Activated T-helper 1 cell treated with anti-CD3 and anti-CD28 coated beads, Interleukin-12 subunit alpha, Interleukin-12 subunit beta, Interleukin-2, Interleukin-4 antibody, amounts not matched to agents 30 ng/mL and 10 ng/mL and 1 ng/mL, durations not matched to agents 14 hours and 24 hours and 36 hours (primary cell): ENCODE data around the gene LPCAT3. TPM values are rescaled to one million over a fixed set of nuclear protein-coding genes. Genes with fewer than 3 reads are reported as not detected.

Experiments used
- DNase-seq: peaks from one replicate; pipeline ENCODE4 v3.0.0; 2021; ENCODE audit warnings: low spot score
- H3K27ac Mint-ChIP-seq: one replicate; pipeline ENCODE4 v1.8.0; 2021; ENCODE audit warnings: mild to moderate bottlenecking, mixed read lengths
- H3K27me3 Mint-ChIP-seq: one replicate; pipeline ENCODE4 v1.8.0; 2022; ENCODE audit warnings: mild to moderate bottlenecking, moderate library complexity, mixed read lengths; ENCODE audit not compliant: insufficient read depth
- H3K36me3 Mint-ChIP-seq: one replicate; pipeline ENCODE4 v1.8.0; 2021; ENCODE audit warnings: low read depth, mixed read lengths
- H3K4me1 Mint-ChIP-seq: one replicate; pipeline ENCODE4 v1.8.0; 2021; ENCODE audit warnings: low read depth, mixed read lengths
- H3K4me3 Mint-ChIP-seq: one replicate; pipeline ENCODE4 v1.8.0; 2021; ENCODE audit warnings: mild to moderate bottlenecking, moderate library complexity, mixed read lengths
- H3K9me3 Mint-ChIP-seq: one replicate; pipeline ENCODE4 v1.8.0; 2021; ENCODE audit warnings: mixed read lengths
- intact Hi-C: fragments of 100-400 bp; cut with micrococcal nuclease; formaldehyde crosslinking; loops from one replicate; pipeline ENCODE4 v1.15.1; 2024
- total RNA-seq: library from RNA; stranded (reverse); gene quantifications from 2 replicates; pipeline ENCODE4 v1.2.3, GENCODE V29; 2022

LPCAT3 gene
- total RNA-seq, 1 donor from 2014 or later: 30.0 TPM

DNA sequence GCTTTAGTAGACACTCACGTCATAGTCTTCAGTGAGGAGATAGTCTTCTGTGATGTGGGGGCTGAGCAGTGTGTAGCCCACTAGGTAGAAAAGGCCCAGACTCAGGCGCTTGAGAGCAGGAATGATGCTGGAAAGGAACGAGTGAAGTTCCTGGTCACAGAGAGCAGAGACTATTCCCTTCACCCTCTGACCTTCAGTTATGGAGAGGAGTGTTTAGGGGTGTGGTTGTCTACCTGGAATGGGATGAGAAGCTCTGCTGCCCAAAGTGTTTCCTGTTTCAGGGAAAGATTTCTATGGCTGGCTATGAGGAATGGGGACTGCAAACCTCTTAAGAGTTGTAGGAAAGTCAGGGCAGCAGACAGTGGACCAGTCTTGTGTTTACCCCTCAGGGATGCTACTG lies 38.8 kb downstream of the LPCAT3 start:
- Mint-ChIP-seq H3K27ac (no peak overlapping the region), H3K36me3 (peaks cover 54% of the 10 kb centered on the region), H3K4me1 (no peaks in the 10 kb centered on the region), H3K27me3 (no peaks in the 10 kb centered on the region), H3K9me3 (no peaks in the 10 kb centered on the region), H3K4me3 (no peak overlapping the region)
- no peak for DNase-seq
- intact Hi-C loops: no loop called here

DNA sequence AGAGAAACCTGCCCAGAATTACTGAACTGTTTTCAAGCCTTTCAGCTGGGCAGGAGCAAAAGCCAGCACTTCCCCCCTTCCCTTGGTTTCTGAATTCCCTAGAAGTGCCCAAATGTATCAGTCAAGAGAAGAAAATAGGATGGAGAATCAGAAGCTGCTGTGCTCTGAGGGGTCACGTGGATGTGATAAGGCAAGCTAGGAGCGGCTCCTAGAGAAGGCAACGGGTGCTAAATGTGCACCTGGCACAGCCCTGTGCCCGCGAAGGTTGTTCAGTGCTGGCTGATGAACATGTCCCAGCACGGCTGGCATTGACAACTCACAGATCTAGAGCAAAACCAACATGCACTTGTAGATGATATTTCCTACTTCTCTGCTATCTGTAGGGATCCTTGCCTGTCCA lies 39.3 kb downstream of the LPCAT3 start:
- Mint-ChIP-seq H3K36me3 (peaks cover 56% of the 10 kb centered on the region), H3K9me3 (no peaks in the 10 kb centered on the region), H3K4me1 (peaks cover 1% of the 10 kb centered on the region), H3K27ac (peak overlapping the region; percentile 13), H3K27me3 (no peaks in the 10 kb centered on the region), H3K4me3 (no peak overlapping the region)
- intact Hi-C loops: no loop called here
- DNase-seq: no peak

DNA sequence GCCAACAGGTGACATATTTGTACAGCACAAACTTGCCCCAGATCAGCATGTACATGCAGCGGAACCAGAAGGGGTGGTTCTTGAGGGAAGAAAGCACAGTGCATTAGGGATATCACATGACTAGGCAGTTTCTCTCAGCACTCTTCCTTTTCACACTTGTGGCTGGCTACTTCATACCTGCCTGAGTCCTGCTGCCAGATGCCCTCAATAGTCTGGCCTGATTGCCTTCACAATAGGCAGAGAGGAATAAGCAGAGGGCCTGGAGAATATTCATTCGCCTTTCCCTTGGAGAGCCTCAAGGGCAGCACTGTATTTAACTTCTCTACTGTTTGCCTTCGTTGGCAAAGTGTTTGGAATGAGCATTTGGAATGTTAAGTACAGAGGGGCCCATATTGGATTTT lies 39.7 kb downstream of the LPCAT3 start:
- H3K27me3 Mint-ChIP-seq: no peaks in the 10 kb centered on the region
- intact Hi-C loops: no loop called here
- H3K4me3 Mint-ChIP-seq: no peak overlapping the region
- peak overlapping the region; percentile 13 for H3K27ac Mint-ChIP-seq
- H3K36me3 Mint-ChIP-seq: peaks cover 57% of the 10 kb centered on the region
- peaks cover 6% of the 10 kb centered on the region for H3K4me1 Mint-ChIP-seq
- no peak for DNase-seq
- H3K9me3 Mint-ChIP-seq: no peaks in the 10 kb centered on the region

DNA sequence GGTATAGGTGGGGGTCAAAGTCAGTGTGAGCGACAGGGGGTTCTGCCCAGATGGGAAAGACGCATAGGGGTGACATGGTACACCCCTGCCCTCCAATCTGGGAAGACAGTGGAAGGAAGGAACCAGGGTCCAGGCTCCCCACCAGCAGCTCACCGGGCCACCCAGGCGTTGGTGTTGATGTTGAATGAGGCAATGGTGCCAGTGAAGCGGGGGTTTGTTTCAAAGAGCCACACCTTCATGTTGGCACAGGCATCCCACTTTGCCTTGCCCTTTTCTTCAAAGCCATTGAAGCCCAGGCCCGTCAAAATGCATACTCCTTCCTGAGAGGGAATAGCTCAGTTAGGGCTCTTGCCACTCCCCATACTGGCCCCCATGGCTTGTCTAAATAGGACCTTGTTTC lies 40.1 kb downstream of the LPCAT3 start:
- H3K27me3 Mint-ChIP-seq: no peaks in the 10 kb centered on the region
- H3K4me3 Mint-ChIP-seq: no peak overlapping the region
- intact Hi-C loops: no loop called here
- no peak for DNase-seq
- no peaks in the 10 kb centered on the region for H3K9me3 Mint-ChIP-seq
- H3K4me1 Mint-ChIP-seq: peaks cover 7% of the 10 kb centered on the region
- peaks cover 57% of the 10 kb centered on the region for H3K36me3 Mint-ChIP-seq
- no peak overlapping the region for H3K27ac Mint-ChIP-seq

DNA sequence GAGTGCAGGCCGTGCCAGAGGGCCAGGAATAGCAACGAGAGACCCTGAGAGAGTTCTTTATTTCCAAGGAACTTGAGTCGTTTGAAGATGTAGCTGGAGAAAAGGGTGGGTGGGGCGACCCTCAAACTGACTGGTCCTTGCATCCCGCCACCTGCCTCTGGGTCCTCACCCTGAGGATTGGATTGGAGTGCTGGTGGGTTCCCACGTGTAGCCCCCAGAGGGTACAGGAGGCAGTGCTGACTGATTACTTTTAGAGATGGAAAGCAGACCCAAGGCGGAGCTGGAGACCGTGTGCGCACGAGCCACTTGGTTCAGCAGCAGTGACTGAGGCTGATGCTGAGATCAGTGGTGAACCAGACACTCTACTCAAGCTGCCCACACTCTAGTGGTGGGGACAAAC lies 40.6 kb downstream of the LPCAT3 start:
- no peaks in the 10 kb centered on the region for H3K9me3 Mint-ChIP-seq
- H3K4me3 Mint-ChIP-seq: no peak overlapping the region
- H3K27me3 Mint-ChIP-seq: no peaks in the 10 kb centered on the region
- peaks cover 12% of the 10 kb centered on the region for H3K4me1 Mint-ChIP-seq
- no peak for DNase-seq
- no peak overlapping the region for H3K27ac Mint-ChIP-seq
- peaks cover 53% of the 10 kb centered on the region for H3K36me3 Mint-ChIP-seq
- intact Hi-C loops: no loop called here

DNA sequence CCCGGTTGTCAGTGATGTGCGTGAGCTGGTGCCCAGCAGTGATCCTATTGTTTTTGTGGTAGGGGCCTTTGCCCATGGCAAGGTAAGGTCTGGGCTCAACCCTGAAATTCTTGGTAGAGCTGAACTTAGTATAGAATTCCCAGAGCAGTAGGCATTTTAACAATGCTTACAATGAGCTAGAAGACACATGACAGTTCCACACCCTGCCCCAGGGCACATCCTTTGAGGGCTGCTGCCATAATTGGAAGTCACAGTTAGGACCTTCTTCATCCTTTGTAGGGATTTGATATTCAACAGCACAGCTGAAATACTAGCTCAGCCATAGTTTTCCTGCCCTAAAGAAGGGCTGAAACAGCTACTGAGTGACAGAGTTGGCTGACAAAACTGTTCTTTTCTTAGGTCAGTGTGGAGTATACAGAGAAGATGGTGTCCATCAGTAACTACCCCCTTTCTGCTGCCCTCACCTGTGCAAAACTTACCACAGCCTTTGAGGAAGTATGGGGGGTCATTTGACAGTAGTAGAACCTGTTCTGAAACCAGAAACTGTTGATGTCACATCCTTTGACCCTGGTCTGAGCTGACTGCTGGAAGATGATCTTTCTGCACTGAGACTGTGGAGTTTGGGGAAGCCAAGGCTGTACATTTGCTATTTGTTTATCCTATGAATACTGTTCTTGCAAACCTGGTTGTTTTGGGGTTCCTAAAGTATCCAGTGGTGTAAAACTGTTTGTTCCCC lies 42.8 kb downstream of the LPCAT3 start:
- DNase-seq: no peak
- intact Hi-C loops: no loop called here
- Mint-ChIP-seq H3K4me1 (peaks cover 24% of the 10 kb centered on the region), H3K36me3 (peaks cover 47% of the 10 kb centered on the region), H3K4me3 (no peak overlapping the region), H3K9me3 (no peaks in the 10 kb centered on the region), H3K27ac (peak overlapping the region; percentile 40), H3K27me3 (no peaks in the 10 kb centered on the region)

DNA sequence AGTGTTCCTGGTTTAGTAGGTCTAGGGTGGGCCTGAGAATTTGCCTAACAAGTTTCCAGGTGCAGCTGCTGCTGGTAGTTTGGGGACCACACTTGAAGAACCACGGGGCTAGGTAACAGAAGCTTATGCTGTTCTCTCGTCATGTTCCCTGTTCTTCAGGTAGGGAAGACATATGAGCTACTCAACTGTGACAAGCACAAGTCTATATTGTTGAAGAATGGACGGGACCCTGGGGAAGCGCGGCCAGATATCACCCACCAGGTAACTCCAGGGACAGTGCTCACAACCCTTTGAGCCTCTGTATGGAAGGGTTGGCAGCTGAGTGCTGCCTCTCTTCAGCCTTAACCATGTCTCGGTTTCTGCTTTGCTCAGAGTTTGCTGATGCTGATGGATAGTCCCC lies 44.1 kb downstream of the LPCAT3 start:
- intact Hi-C loops: loop anchor here (5.0 kb wide), 1 partner anchor 118 kb away; the partner anchor contains the start of gene C1R
- Mint-ChIP-seq H3K27me3 (no peaks in the 10 kb centered on the region), H3K9me3 (no peaks in the 10 kb centered on the region), H3K4me3 (no peak overlapping the region), H3K27ac (no peak overlapping the region), H3K4me1 (peaks cover 27% of the 10 kb centered on the region), H3K36me3 (peaks cover 52% of the 10 kb centered on the region)
- DNase-seq: no peak

DNA sequence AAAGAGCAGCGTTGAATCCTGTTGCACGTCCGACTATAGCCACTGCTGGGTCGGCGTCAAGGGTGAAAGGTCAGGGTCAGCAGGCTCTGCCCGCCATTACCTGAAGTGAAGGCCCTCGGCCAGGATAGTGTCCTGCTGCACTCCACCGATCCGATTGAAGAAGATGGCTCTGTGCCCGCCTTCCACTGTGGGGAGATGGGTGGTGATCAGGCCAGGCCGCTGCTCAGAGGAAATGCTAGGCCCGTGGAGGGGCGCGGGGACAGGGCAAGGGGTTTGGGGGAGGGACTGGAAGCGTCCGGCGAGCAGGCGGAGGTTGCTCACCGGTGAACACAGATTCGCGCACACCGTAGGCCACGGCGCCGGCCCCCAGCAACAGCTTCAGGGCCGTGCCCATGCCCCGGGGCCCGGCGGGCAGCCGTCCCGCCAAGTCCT lies 48.2 kb downstream of the LPCAT3 start:
- no peak for DNase-seq
- peaks cover 53% of the 10 kb centered on the region for H3K36me3 Mint-ChIP-seq
- peaks cover 49% of the 10 kb centered on the region for H3K4me1 Mint-ChIP-seq

DNA sequence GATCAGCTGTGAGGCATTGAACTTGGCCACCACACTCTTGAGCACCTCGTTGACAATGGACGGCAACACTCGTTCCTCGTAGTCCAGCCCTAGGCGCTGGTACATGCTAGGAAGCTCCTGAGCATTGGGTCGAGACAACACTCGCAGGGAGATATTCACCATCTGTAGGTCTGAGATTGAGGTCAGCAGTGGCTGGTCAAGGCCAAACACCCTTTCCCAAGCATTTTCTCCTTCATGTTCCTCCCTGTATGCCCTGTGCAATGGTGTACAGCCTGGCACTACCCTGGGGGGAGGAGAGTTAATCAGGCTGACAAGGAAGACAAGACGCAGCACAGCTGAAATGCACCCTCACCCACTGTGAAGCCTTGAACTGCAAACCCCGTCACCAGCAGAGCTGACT lies 49.9 kb downstream of the LPCAT3 start:
- H3K4me1 Mint-ChIP-seq: peaks cover 54% of the 10 kb centered on the region
- H3K4me3 Mint-ChIP-seq: peak overlapping the region; percentile 100
- DNase-seq: no peak
- no peaks in the 10 kb centered on the region for H3K9me3 Mint-ChIP-seq
- H3K27ac Mint-ChIP-seq: peak overlapping the region; percentile 92
- H3K27me3 Mint-ChIP-seq: no peaks in the 10 kb centered on the region
- peaks cover 49% of the 10 kb centered on the region for H3K36me3 Mint-ChIP-seq
- intact Hi-C loops: no loop called here

More for the DNA sequence above, 48.2 kb downstream of the LPCAT3 start:
- H3K4me3 Mint-ChIP-seq: peak overlapping the region; percentile 100
- intact Hi-C loops: loop anchor here (1.0 to 5.0 kb wide), 15 partner anchors 9 to 477 kb away; partner anchors contain the start of genes C12orf57, C1R, C1RL and COPS7A
- H3K9me3 Mint-ChIP-seq: no peaks in the 10 kb centered on the region
- no peaks in the 10 kb centered on the region for H3K27me3 Mint-ChIP-seq
- peak overlapping the region; percentile 100 for H3K27ac Mint-ChIP-seq

DNA sequence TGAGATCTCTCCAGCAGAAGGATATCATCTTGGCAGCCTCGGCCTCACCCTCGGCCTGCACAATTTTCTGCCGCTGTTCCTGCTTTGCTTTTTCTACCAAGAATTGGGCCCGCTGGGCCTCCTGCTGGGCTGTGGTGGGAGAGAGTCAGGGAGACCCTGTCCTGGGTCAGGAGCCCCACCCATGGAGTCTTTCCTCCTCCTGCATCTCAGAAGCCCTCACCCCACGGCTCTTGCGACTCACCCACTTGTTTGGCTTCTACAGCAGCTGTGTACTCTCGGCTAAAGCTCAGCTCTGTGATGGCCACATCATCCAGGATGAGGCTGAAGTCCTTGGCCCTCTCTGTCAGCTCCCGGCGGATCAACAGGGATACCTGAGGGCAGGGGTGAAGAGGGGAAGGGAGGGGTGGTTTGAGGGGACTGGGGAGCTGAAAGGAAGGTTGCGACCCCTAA lies 50.6 kb downstream of the LPCAT3 start:
- intact Hi-C loops: no loop called here
- Mint-ChIP-seq H3K36me3 (peaks cover 47% of the 10 kb centered on the region), H3K4me3 (peak overlapping the region; percentile 11), H3K27me3 (no peaks in the 10 kb centered on the region), H3K9me3 (no peaks in the 10 kb centered on the region), H3K4me1 (peaks cover 49% of the 10 kb centered on the region), H3K27ac (peak overlapping the region; percentile 34)
- no peak for DNase-seq

DNA sequence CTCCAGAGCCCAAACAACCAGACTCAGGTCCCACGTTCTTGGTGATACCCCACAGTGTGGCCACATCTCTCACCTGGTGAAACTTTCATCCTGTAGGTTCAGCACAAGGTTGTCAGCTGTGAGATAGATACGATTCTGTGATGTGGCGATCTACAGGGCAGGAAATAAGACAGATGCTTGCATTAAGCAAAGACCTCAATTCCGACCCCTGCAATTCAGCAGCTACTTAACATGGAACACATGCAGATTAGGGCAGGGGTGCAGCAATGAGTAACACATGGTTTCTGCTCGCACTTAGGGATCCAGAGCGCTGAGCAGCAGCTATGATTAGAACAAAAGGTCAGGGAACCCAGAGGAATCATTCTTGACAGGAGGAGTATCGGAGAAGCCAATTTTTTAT lies 51.9 kb downstream of the LPCAT3 start:
- H3K36me3 Mint-ChIP-seq: peaks cover 44% of the 10 kb centered on the region
- peaks cover 48% of the 10 kb centered on the region for H3K4me1 Mint-ChIP-seq
- H3K27ac Mint-ChIP-seq: peak overlapping the region; percentile 70
- peak overlapping the region; percentile 64 for H3K4me3 Mint-ChIP-seq
- no peak for DNase-seq
- intact Hi-C loops: no loop called here
- no peaks in the 10 kb centered on the region for H3K27me3 Mint-ChIP-seq
- no peaks in the 10 kb centered on the region for H3K9me3 Mint-ChIP-seq

DNA sequence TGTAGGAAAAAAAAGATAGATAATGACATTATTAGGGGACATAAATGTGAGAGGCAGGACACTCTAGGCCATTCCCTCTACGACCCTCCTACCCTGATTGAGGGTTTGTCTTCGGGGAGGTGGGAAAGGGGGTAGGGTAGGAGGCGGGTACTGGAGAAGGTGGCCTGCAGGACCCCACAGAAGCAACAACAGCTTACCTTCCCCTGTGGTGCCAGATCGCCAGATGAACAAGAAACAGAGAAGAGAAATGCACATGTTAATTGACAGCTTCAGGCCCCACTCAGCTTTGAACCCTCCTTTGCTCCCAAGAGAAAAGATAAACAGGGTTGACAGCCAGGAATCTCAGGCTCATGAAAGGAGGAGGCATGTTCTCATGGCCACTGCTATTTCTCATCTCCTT lies 52.6 kb downstream of the LPCAT3 start:
- intact Hi-C loops: loop anchor here (1.0 kb wide), 2 partner anchors 21 to 41 kb away; partner anchors contain the start of gene C12orf57
- no peaks in the 10 kb centered on the region for H3K9me3 Mint-ChIP-seq
- no peak overlapping the region for H3K4me3 Mint-ChIP-seq
- H3K4me1 Mint-ChIP-seq: peaks cover 54% of the 10 kb centered on the region
- no peaks in the 10 kb centered on the region for H3K27me3 Mint-ChIP-seq
- peak overlapping the region; percentile 90 for H3K27ac Mint-ChIP-seq
- no peak for DNase-seq
- peaks cover 44% of the 10 kb centered on the region for H3K36me3 Mint-ChIP-seq

DNA sequence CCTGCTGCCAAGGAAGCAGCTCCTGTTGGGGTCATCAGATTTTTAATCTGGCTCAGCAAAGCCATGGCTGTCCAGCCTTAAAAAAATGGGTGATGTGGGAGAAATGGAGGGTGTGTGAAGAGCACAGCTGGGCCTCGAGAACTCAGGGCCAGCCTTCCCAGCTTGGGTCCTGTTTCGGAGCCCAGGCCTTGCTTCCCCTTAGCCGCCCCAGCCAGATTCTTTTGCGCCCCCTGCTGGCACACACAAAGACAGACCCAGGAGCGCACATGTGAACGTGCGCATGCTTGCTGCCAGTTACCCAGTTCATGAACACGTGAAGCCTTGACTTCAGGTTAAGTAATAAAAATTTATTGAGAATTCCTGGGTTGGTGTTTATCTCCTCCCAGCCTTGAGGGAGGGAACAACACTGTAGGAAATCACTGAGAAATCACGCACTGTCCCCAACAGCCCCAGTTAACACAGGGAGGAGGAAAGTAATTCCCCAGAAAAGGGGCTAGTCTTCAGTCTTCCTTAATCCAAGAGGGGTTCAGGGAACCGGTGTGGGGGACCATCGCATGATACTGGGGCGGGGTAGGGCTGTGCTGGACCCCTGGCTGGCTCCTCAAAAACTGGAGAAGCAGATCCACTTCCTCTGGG lies 53.1 kb downstream of the LPCAT3 start:
- peaks cover 47% of the 10 kb centered on the region for H3K36me3 Mint-ChIP-seq
- peak; percentile 78 for DNase-seq
- peak overlapping the region; percentile 90 for H3K27ac Mint-ChIP-seq
- H3K4me1 Mint-ChIP-seq: peaks cover 59% of the 10 kb centered on the region
- intact Hi-C loops: loop anchor here (1.0 kb wide), 2 partner anchors 21 to 41 kb away; partner anchors contain the start of gene C12orf57
- no peaks in the 10 kb centered on the region for H3K9me3 Mint-ChIP-seq
- H3K4me3 Mint-ChIP-seq: no peak overlapping the region
- H3K27me3 Mint-ChIP-seq: no peaks in the 10 kb centered on the region
